Measurements from ENCODE around the gene GANC.
"Not testable (repeated sequence)": the region's sequence is repeated elsewhere in the genome, so short reads cannot be mapped to it uniquely, and the experiment has no call there.

GANC gene

DNA sequence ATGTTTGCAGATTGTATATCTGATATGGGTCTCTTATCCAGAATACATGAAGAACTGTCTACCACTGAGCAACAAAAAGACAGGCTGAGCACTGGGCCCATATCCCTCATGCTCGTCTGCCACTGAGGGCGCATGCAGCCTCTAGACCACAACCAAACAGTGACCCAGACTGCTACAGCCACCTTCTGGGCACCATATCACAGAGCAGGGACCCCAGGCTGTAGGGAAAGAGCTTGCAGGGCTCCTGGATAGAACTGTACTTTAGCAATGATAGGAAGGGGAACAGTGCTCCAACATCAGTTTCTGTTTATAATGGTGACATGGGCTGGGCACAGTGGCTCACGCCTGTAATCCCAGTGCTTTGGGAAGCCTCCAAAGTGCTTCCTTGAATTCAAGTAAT lies 40.5 kb downstream of the GANC start:
- TF ChIP-seq CTCF (IDR thresholded peaks at IDR 0.05; ENCODE audit: low read depth, low read length) (no peak), EZH2phosphoT487 (IDR thresholded peaks at IDR 0.05; ENCODE audit: low read depth) (no peak)
- H3K27ac ChIP-seq (ENCODE audit: low read length) = no peak overlapping the region
- H3K36me3 ChIP-seq (replicated peaks; ENCODE audit: low read depth, low read length) = peaks cover 19% of the 10 kb centered on the region
- H3K4me3 ChIP-seq (ENCODE audit: low read length) = no peak overlapping the region
- H4K20me1 ChIP-seq (ENCODE audit: insufficient read depth, low read length) = no peaks in the 10 kb centered on the region
- H3K79me2 ChIP-seq (ENCODE audit: low read length) = no peaks in the 10 kb centered on the region
- no peak overlapping the region for H3K9ac ChIP-seq (ENCODE audit: low read length)
- H3K27me3 ChIP-seq (ENCODE audit: low read depth, low read length) = no peaks in the 10 kb centered on the region
- H2AFZ ChIP-seq (ENCODE audit: low read depth, low read length) = no peak overlapping the region
- no peaks in the 10 kb centered on the region for H3K9me3 ChIP-seq (ENCODE audit: insufficient read depth, low read length)
- no peaks in the 10 kb centered on the region for H3K4me1 ChIP-seq (ENCODE audit: low read length)
- no peak overlapping the region for H3K4me2 ChIP-seq (ENCODE audit: low read length)

DNA sequence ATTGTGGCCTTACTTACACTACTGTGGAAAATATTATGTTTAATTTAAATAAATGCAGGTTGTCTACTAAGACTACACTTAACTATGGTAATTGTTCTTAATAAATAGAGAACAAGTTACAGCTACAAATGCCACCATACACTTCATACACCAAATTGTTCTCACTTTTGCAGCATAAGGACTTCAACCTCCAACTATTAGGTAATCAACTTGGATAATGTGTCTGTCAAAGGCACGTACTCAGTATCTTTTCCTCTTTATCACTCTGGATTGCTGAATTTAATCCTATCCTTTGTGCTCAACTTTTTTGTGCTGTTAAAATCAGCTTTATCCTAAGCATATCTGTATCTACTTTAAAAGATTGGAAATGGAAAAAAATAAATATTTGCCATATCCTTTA lies 41.8 kb downstream of the GANC start:
- Histone ChIP-seq H2AFZ (ENCODE audit: low read depth, low read length) (no peak overlapping the region), H3K4me1 (ENCODE audit: low read length) (no peaks in the 10 kb centered on the region), H3K9me3 (ENCODE audit: insufficient read depth, low read length) (no peaks in the 10 kb centered on the region), H3K9ac (ENCODE audit: low read length) (no peak overlapping the region), H3K36me3 (replicated peaks; ENCODE audit: low read depth, low read length) (peaks cover 16% of the 10 kb centered on the region), H4K20me1 (ENCODE audit: insufficient read depth, low read length) (no peaks in the 10 kb centered on the region), H3K27me3 (ENCODE audit: low read depth, low read length) (no peaks in the 10 kb centered on the region), H3K4me2 (ENCODE audit: low read length) (no peak overlapping the region), H3K4me3 (ENCODE audit: low read length) (no peak overlapping the region), H3K79me2 (ENCODE audit: low read length) (no peaks in the 10 kb centered on the region), H3K27ac (ENCODE audit: low read length) (no peak overlapping the region)
- no peak for TF ChIP-seq EZH2phosphoT487 (IDR thresholded peaks at IDR 0.05; ENCODE audit: low read depth)
- no peak for TF ChIP-seq CTCF (IDR thresholded peaks at IDR 0.05; ENCODE audit: low read depth, low read length)

GRCh38 chr15:42315521-42315920 lies 42.5 kb downstream of the GANC start:
- no peaks in the 10 kb centered on the region for H3K79me2 ChIP-seq (ENCODE audit: low read length)
- H2AFZ ChIP-seq (ENCODE audit: low read depth, low read length) = no peak overlapping the region
- no peak overlapping the region for H3K4me3 ChIP-seq (ENCODE audit: low read length)
- H3K27ac ChIP-seq (ENCODE audit: low read length) = no peak overlapping the region
- no peaks in the 10 kb centered on the region for H3K9me3 ChIP-seq (ENCODE audit: insufficient read depth, low read length)
- H3K36me3 ChIP-seq (replicated peaks; ENCODE audit: low read depth, low read length) = peaks cover 13% of the 10 kb centered on the region
- no peaks in the 10 kb centered on the region for H3K27me3 ChIP-seq (ENCODE audit: low read depth, low read length)
- H3K9ac ChIP-seq (ENCODE audit: low read length) = no peak overlapping the region
- H3K4me2 ChIP-seq (ENCODE audit: low read length) = no peak overlapping the region
- no peaks in the 10 kb centered on the region for H4K20me1 ChIP-seq (ENCODE audit: insufficient read depth, low read length)
- H3K4me1 ChIP-seq (ENCODE audit: low read length) = no peaks in the 10 kb centered on the region
- TF ChIP-seq EZH2phosphoT487 (IDR thresholded peaks at IDR 0.05; ENCODE audit: low read depth) (no peak), CTCF (IDR thresholded peaks at IDR 0.05; ENCODE audit: low read depth, low read length) (no peak)

DNA sequence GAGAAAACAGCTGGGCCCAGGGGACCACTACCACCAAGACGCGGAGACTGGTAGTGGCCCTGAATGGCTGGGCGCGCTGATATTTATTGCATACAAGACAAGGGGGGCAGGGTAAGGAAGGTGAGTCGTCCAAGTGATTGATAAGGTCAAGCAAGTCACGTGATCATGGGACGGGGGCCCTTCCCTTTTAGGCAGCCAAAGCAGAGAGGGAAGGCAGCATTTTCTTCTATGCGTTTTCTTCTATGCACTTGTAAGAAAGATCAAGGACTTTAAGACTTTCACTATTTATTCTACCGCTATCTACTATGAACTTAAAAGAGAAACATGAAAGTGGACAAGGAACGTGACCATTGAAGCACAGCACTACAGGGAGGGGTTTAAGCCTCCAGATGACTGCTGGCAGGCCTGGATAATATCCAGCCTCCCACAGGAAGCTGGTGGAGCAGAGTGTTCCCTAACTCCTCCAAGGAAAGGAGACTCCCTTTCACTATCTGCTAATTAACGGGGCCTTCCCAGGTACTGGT lies 43.3 kb downstream of the GANC start:
- not testable (repeated sequence) for H3K4me3 ChIP-seq (ENCODE audit: low read length); H3K27me3 ChIP-seq (ENCODE audit: low read depth, low read length); H3K27ac ChIP-seq (ENCODE audit: low read length); H3K79me2 ChIP-seq (ENCODE audit: low read length); H3K4me2 ChIP-seq (ENCODE audit: low read length); H3K9me3 ChIP-seq (ENCODE audit: insufficient read depth, low read length); H3K36me3 ChIP-seq (replicated peaks; ENCODE audit: low read depth, low read length); H4K20me1 ChIP-seq (ENCODE audit: insufficient read depth, low read length); H2AFZ ChIP-seq (ENCODE audit: low read depth, low read length); H3K9ac ChIP-seq (ENCODE audit: low read length); H3K4me1 ChIP-seq (ENCODE audit: low read length)

- Histone ChIP-seq H4K20me1 (ENCODE audit: insufficient read depth, low read length) (no peaks in the 10 kb centered on the region), H2AFZ (ENCODE audit: low read depth, low read length) (no peak overlapping the region), H3K27ac (ENCODE audit: low read length) (no peak overlapping the region), H3K4me1 (ENCODE audit: low read length) (no peaks in the 10 kb centered on the region), H3K79me2 (ENCODE audit: low read length) (no peaks in the 10 kb centered on the region), H3K9ac (ENCODE audit: low read length) (no peak overlapping the region), H3K27me3 (ENCODE audit: low read depth, low read length) (no peaks in the 10 kb centered on the region), H3K4me2 (ENCODE audit: low read length) (no peak overlapping the region), H3K36me3 (replicated peaks; ENCODE audit: low read depth, low read length) (peaks cover 18% of the 10 kb centered on the region), H3K9me3 (ENCODE audit: insufficient read depth, low read length) (no peaks in the 10 kb centered on the region), H3K4me3 (ENCODE audit: low read length) (no peak overlapping the region)
- TF ChIP-seq CTCF (IDR thresholded peaks at IDR 0.05; ENCODE audit: low read depth, low read length) = no peak
- no peak for TF ChIP-seq EZH2phosphoT487 (IDR thresholded peaks at IDR 0.05; ENCODE audit: low read depth)
These were observed 46.2 kb downstream of the GANC start for GRCh38 chr15:42319206-42319605.

Data from OCI-LY3 (cell line).